GM23248 (cell line): ENCODE data around the gene LCE7A. TPM values are rescaled to one million over a fixed set of nuclear protein-coding genes. Genes with fewer than 3 reads are reported as not detected.
A peak's percentile ranks its signal among the peaks of the same experiment; 100 is the strongest.

ENCODE experiments used
- DNase-seq: peaks from one replicate; pipeline ENCODE4 v3.0.0-alpha.2; 2015
- H2AFZ ChIP-seq: fragments of 200-600 bp; sonication (generic); 2 replicates; pipeline ENCODE4 v1.6.1; 2016; ENCODE audit warnings: antibody characterized with exemption
- H3F3A ChIP-seq: fragments of 200-600 bp; sonication (generic); 2 replicates; pipeline ENCODE4 v1.6.1; 2016; ENCODE audit warnings: mild to moderate bottlenecking, antibody characterized with exemption, mixed run types; ENCODE audit not compliant: insufficient read depth
- H3K27ac ChIP-seq: fragments of 200-600 bp; sonication (generic); 2 replicates; pipeline ENCODE4 v1.5.1; 2016; ENCODE audit warnings: mild to moderate bottlenecking
- H3K27me3 ChIP-seq: fragments of 200-600 bp; sonication (generic); replicated peaks from 2 replicates; pipeline ENCODE4 v1.6.1; 2016; ENCODE audit warnings: mild to moderate bottlenecking; ENCODE audit not compliant: insufficient read depth
- H3K36me3 ChIP-seq: fragments of 200-600 bp; sonication (generic); 2 replicates; pipeline ENCODE4 v1.6.1; 2016; ENCODE audit warnings: low read depth, mild to moderate bottlenecking
- H3K4me1 ChIP-seq: fragments of 200-600 bp; sonication (generic); 2 replicates; pipeline ENCODE4 v1.6.1; 2016; ENCODE audit warnings: mild to moderate bottlenecking; ENCODE audit not compliant: insufficient read depth
- H3K4me2 ChIP-seq: fragments of 200-600 bp; sonication (generic); one replicate; pipeline ENCODE4 v1.6.1; 2016; ENCODE audit warnings: mild to moderate bottlenecking; ENCODE audit not compliant: unreplicated experiment
- H3K4me3 ChIP-seq: fragments of 200-600 bp; sonication (generic); 2 replicates; pipeline ENCODE4 v1.5.1; 2016; ENCODE audit warnings: mild to moderate bottlenecking
- H3K79me2 ChIP-seq: fragments of 200-600 bp; sonication (generic); 2 replicates; pipeline ENCODE4 v1.6.1; 2016; ENCODE audit warnings: mild to moderate bottlenecking; ENCODE audit not compliant: insufficient read depth
- H3K9ac ChIP-seq: fragments of 200-600 bp; sonication (generic); 2 replicates; pipeline ENCODE4 v1.6.1; 2016; ENCODE audit warnings: mild to moderate bottlenecking
- H3K9me2 ChIP-seq: fragments of 200-600 bp; sonication (generic); 2 replicates; pipeline ENCODE4 v1.6.1; 2016; ENCODE audit warnings: mixed run types, mild to moderate bottlenecking, moderate library complexity; ENCODE audit not compliant: insufficient read depth
- H3K9me3 ChIP-seq: fragments of 200-600 bp; sonication (generic); one replicate; pipeline ENCODE4 v1.6.1; 2017; ENCODE audit warnings: low read depth
- H4K20me1 ChIP-seq: fragments of 200-600 bp; sonication (generic); 2 replicates; pipeline ENCODE4 v1.6.0; 2016; ENCODE audit not compliant: insufficient read depth
- EZH2 ChIP-seq: fragments of 200-600 bp; sonication (generic); IDR thresholded peaks from 2 replicates; pipeline ENCODE4 v1.6.1; 2018; ENCODE audit warnings: antibody characterized with exemption, mild to moderate bottlenecking; ENCODE audit not compliant: insufficient read depth, poor library complexity, severe bottlenecking
- EZH2phosphoT487 ChIP-seq: fragments of 200-600 bp; sonication (generic); IDR thresholded peaks from 2 replicates; pipeline ENCODE4 v1.6.1; 2018; ENCODE audit warnings: antibody characterized with exemption, moderate library complexity, mild to moderate bottlenecking, low read depth; ENCODE audit not compliant: insufficient read depth
- WGBS, 2 experiments: methylation state at CpG; one replicate each; pipeline ENCODE4 v1.1.6; 2015 to 2017; ENCODE audit warnings: low lambda C conversion rate in 2 of 2, low coverage in 1 of 2; ENCODE audit errors: missing lambda C conversion rate in 2 of 2; 5-methylcytosine and 5-hydroxymethylcytosine counted together
- in situ Hi-C: fragments of 300-500 bp; cut with MboI; formaldehyde crosslinking; loops from 2 replicates; pipeline ENCODE4 v1.15.0; 2020
- polyA plus RNA-seq: library from polyadenylated mRNA; unstranded; fragments of >200 nt; fragmentation: Nextera tagmentation; extraction: Ambion mirVana; gene quantifications from 2 replicates; pipeline ENCODE4 v1.2.1, GENCODE V29; 2016
- total RNA-seq: library from RNA; depleted of rRNA; stranded (reverse); fragments of >200 nt; shearing (Covaris generic); gene quantifications from 2 replicates; pipeline ENCODE4 v1.2.3, GENCODE V29; 2014; rRNA removed

LCE7A gene
- total RNA-seq: not detected in 2 replicates
- polyA plus RNA-seq: not detected in 2 replicates

DNA sequence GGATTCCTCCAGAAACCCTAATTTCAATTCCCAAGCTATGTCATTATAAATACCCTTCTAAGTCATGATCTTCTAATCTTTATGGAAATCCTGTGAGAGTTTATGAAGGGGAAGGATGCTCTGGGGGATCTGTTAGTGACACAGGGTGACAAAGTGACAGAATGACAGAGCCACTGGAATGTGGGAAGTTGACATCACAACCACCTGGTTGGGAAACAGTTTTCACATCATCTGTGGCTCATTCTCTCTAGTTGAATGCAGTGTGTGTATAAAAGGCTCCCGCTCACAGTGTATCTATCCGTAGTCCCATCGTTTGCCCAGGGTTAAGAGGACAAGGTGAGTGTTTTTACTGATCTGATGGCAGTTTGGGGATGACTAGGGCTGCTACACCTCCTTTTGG lies at the start of gene LCE7A:
LCE7A (plus strand) TSS at position 301 of the 400 bp plus-strand sequence. CDS start 702 bp downstream, outside the sequence.
- Histone ChIP-seq H3K27me3 (no peaks in the 10 kb centered on the region), H4K20me1 (no peaks in the 10 kb centered on the region), H3K4me1 (peaks cover 11% of the 10 kb centered on the region), H3K79me2 (no peaks in the 10 kb centered on the region), H3K4me3 (no peak within 1 kb of the TSS), H3K9me3 (no peaks in the 10 kb centered on the region), H3K9me2 (no peaks in the 10 kb centered on the region), H3F3A (no peaks in the 10 kb centered on the region), H3K9ac (no peak within 1 kb of the TSS), H2AFZ (no peak within 1 kb of the TSS), H3K36me3 (no peaks in the 10 kb centered on the region), H3K4me2 (no peak within 1 kb of the TSS), H3K27ac (no peak within 1 kb of the TSS)
- WGBS, 2 experiments: 62% methylated on average over 3 of the region's 3 CpGs
- in situ Hi-C loops: no loop called here
- TF ChIP-seq EZH2 (no peak), EZH2phosphoT487 (no peak)
- no peak for DNase-seq

DNA sequence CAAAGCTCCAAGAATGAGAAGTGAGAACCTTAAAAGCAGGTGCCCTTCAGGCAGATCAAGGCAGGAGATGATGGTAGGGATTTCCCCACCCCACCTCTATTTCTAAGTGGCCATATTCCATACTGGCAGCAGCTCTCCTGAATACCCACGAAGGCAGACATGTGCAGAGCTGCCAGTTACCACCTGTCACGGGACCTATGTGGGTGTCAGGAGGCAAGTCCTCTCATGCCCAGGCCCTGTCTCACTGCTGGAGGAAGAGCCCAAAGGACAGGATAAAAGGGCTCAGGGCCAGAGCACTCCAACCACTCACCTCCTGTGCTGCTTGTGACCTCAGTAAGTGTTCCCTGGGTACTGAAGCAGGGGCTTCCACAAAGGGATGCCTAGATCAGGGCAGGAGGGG lies 48.7 kb upstream of the LCE7A start:
- Histone ChIP-seq H3K79me2 (no peaks in the 10 kb centered on the region), H3K27ac (no peak overlapping the region), H3K9ac (no peak overlapping the region), H3K9me2 (no peaks in the 10 kb centered on the region), H3K4me1 (no peaks in the 10 kb centered on the region), H3K9me3 (no peaks in the 10 kb centered on the region), H3K4me3 (no peak overlapping the region), H2AFZ (no peak overlapping the region), H3K4me2 (no peak overlapping the region), H3K27me3 (0 out of 2 replicates have a peak, but pooled peaks cover 3% of the 10 kb centered on the region), H3F3A (no peaks in the 10 kb centered on the region), H3K36me3 (no peaks in the 10 kb centered on the region), H4K20me1 (no peaks in the 10 kb centered on the region)
- 15 to 20% methylated on average over 2 of the region's 2 CpGs for WGBS, 2 experiments
- no peak for TF ChIP-seq EZH2phosphoT487
- TF ChIP-seq EZH2: no peak
- in situ Hi-C loops: no loop called here
- no peak for DNase-seq

DNA sequence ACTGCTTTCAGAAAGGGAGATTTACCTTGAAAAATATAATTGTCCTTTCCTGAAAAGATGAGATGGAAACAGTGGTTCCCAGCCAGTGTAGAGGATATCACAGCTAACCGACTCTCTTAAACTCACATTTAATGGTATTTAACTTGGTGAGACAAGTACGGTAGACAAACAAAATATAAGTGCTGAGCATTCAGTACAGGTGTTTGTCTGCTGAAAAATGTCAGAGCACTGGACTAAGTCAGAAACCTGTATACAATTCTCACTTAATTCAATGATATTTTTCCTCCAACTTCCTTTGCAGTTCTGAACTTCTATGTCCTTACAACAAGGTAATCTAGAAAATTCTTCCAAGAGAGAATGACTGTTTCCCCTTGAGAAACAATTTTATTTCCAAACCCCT lies 48.1 kb upstream of the LCE7A start, which contains the start of gene LCE1B:
LCE1B (plus strand) TSS at position 301 of the 400 bp plus-strand sequence. CDS start 476 bp downstream, outside the sequence.
- Histone ChIP-seq H3F3A (no peaks in the 10 kb centered on the region), H2AFZ (no peak within 1 kb of the TSS), H3K9me3 (no peaks in the 10 kb centered on the region), H3K9me2 (no peaks in the 10 kb centered on the region), H3K27me3 (0 out of 2 replicates have a peak, but pooled peaks cover 3% of the 10 kb centered on the region), H4K20me1 (no peaks in the 10 kb centered on the region), H3K36me3 (no peaks in the 10 kb centered on the region), H3K4me1 (no peaks in the 10 kb centered on the region), H3K27ac (no peak within 1 kb of the TSS), H3K4me3 (no peak within 1 kb of the TSS), H3K79me2 (no peaks in the 10 kb centered on the region), H3K4me2 (no peak within 1 kb of the TSS), H3K9ac (no peak within 1 kb of the TSS)
- DNase-seq: no peak
- in situ Hi-C loops: no loop called here
- WGBS, 2 experiments: 38 to 41% methylated on average over 2 of the region's 2 CpGs
- TF ChIP-seq EZH2 (no peak), EZH2phosphoT487 (no peak)

DNA sequence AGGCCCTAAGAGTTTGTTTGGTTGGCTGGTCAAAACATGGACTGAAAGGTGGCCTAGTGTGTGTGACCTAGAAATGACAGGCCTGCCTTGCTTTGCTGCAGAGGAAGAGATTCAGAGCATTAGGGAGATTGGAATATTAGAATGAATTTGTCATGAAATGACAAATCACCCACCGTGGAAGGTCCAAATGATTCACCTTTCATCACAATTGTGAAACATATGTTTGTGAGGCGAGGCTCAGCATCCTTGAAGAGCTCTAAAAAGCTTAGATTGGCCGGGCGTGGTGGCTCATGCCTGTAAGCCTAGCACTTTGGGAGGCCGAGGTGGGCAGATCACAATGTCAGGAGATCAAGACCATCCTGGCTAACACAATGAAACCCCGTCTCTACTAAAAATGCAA lies 42.5 kb upstream of the LCE7A start:
- Histone ChIP-seq H3K4me3 (no peak overlapping the region), H3K4me2 (no peak overlapping the region), H3K27ac (no peak overlapping the region), H3K27me3 (0 out of 2 replicates have a peak, but pooled peaks cover 2% of the 10 kb centered on the region), H4K20me1 (no peaks in the 10 kb centered on the region), H3K4me1 (no peaks in the 10 kb centered on the region), H3K36me3 (no peaks in the 10 kb centered on the region), H2AFZ (no peak overlapping the region), H3K79me2 (no peaks in the 10 kb centered on the region), H3K9me2 (no peaks in the 10 kb centered on the region), H3K9ac (no peak overlapping the region), H3K9me3 (no peaks in the 10 kb centered on the region), H3F3A (no peaks in the 10 kb centered on the region)
- peak; percentile 42 for DNase-seq
- TF ChIP-seq EZH2phosphoT487 (no peak), EZH2 (no peak)
- 42 to 46% methylated on average over 6 of the region's 6 CpGs for WGBS, 2 experiments
- in situ Hi-C loops: no loop called here

GRCh38 chr1:152823294-152823693 lies 36.5 kb upstream of the LCE7A start:
- H2AFZ ChIP-seq: no peak overlapping the region
- H3K27me3 ChIP-seq: peaks cover 7% of the 10 kb centered on the region; the same call in 1 of the 2 replicates
- H3F3A ChIP-seq: no peaks in the 10 kb centered on the region
- H3K4me2 ChIP-seq: no peak overlapping the region
- no peaks in the 10 kb centered on the region for H3K4me1 ChIP-seq
- in situ Hi-C loops: no loop called here
- no peak overlapping the region for H3K4me3 ChIP-seq
- no peaks in the 10 kb centered on the region for H3K79me2 ChIP-seq
- 11 to 12% methylated on average over 5 of the region's 5 CpGs for WGBS, 2 experiments
- no peak for DNase-seq
- TF ChIP-seq EZH2: no peak
- no peak for TF ChIP-seq EZH2phosphoT487
- H4K20me1 ChIP-seq: no peaks in the 10 kb centered on the region
- no peaks in the 10 kb centered on the region for H3K9me3 ChIP-seq
- H3K9ac ChIP-seq: no peak overlapping the region
- no peaks in the 10 kb centered on the region for H3K9me2 ChIP-seq
- H3K27ac ChIP-seq: no peak overlapping the region
- no peaks in the 10 kb centered on the region for H3K36me3 ChIP-seq
